ENCODE measurements around the gene PLA2G4E. TPM values are rescaled to one million over a fixed set of nuclear protein-coding genes. Genes with fewer than 3 reads are reported as not detected.

PLA2G4E gene
- total and polyA plus RNA-seq, 2 experiments from 2014 or later, result not detected

- H3K36me3 Mint-ChIP-seq (ENCODE audit: low read depth), result peaks cover 26% of the 10 kb centered on the region
Observed at GRCh38 chr15:41949401-41950126, 71.3 kb downstream of the PLA2G4E start.

More at GRCh38 chr15:41949401-41950126, 71.3 kb downstream of the PLA2G4E start:
- peaks cover 9% of the 10 kb centered on the region for H3K36me3 ChIP-seq (ENCODE audit: insufficient read depth)
- Mint-ChIP-seq H3K4me3 (no peak overlapping the region), H3K9me3 (no peaks in the 10 kb centered on the region), H3K27ac (no peak overlapping the region), H3K4me1 (peaks cover 18% of the 10 kb centered on the region; the same call in 2 of the 3 replicates), H3K27me3 (ENCODE audit: insufficient read depth, low read depth, poor library complexity) (peaks cover 5% of the 10 kb centered on the region)
- H3K4me1 ChIP-seq (ENCODE audit: insufficient read depth), result peaks cover 7% of the 10 kb centered on the region
- no peaks in the 10 kb centered on the region for H3K27me3 ChIP-seq (ENCODE audit: insufficient read depth)
- H3K27ac ChIP-seq (ENCODE audit: low read depth), result peak overlapping the region; percentile 78; the same call in 1 of the 2 replicates
- H4K20me1 ChIP-seq (replicated peaks; ENCODE audit: insufficient read depth), result peaks cover 16% of the 10 kb centered on the region
- H3K4me3 ChIP-seq, result no peak overlapping the region
- H3K9me2 ChIP-seq (ENCODE audit: insufficient read depth), result no peaks in the 10 kb centered on the region
- TF ChIP-seq EZH2phosphoT487 (IDR thresholded peaks at IDR 0.05; ENCODE audit: unreplicated experiment) (no peak), STAT1 (IDR thresholded peaks at IDR 0.05; ENCODE audit: unreplicated experiment) (no peak), NANOG (IDR thresholded peaks at IDR 0.05; ENCODE audit: borderline replicate concordance) (no peak), POLR2AphosphoS5 (IDR thresholded peaks at IDR 0.05; ENCODE audit: low read depth) (no peak), ZNF331 (CRISPR knock-in tag; IDR thresholded peaks at IDR 0.05; ENCODE audit: low read depth) (no peak), ZNF462 (CRISPR knock-in tag; IDR thresholded peaks at IDR 0.05) (no peak), CTCF (conservative IDR thresholded peaks at IDR 0.05; ENCODE audit: low read depth in 2 of 2) (no peak), ETS1 (IDR thresholded peaks at IDR 0.05) (no peak), ZNF114 (CRISPR knock-in tag; IDR thresholded peaks at IDR 0.05) (no peak), EZH2 (IDR thresholded peaks at IDR 0.05; ENCODE audit: low read depth, unreplicated experiment) (no peak), JUNB (IDR thresholded peaks at IDR 0.05; ENCODE audit: unreplicated experiment) (no peak), CREB1 (CRISPR knock-in tag; IDR thresholded peaks at IDR 0.05; ENCODE audit: low read depth) (no peak), REST (IDR thresholded peaks at IDR 0.05; ENCODE audit: unreplicated experiment) (no peak)
- ATAC-seq, result peak; percentile 77
- H3K4me2 ChIP-seq, result no peak overlapping the region
- H3F3A ChIP-seq (replicated peaks; ENCODE audit: low read depth), result no peaks in the 10 kb centered on the region
- peak; percentile 58 for DNase-seq (ENCODE audit: low spot score)
- no peak overlapping the region for H2AFZ ChIP-seq
- peaks cover 12% of the 10 kb centered on the region for H3K79me2 ChIP-seq (replicated peaks; ENCODE audit: insufficient read depth)
